Osteocyte (in vitro differentiated cells): ENCODE measurements around the gene DIP2C. TPM values are rescaled to one million over a fixed set of nuclear protein-coding genes. Genes with fewer than 3 reads are reported as not detected.

Experiments
- DNase-seq: peaks from one replicate; pipeline ENCODE4 v3.0.0; 2021; ENCODE audit warnings: mixed read lengths; ENCODE audit not compliant: unreplicated experiment; ENCODE audit errors: extremely low spot score
- H3K27ac Mint-ChIP-seq: one replicate; pipeline ENCODE4 v1.8.0; 2021; ENCODE audit warnings: mild to moderate bottlenecking, mixed read lengths; ENCODE audit not compliant: unreplicated experiment
- H3K27me3 Mint-ChIP-seq: one replicate; pipeline ENCODE4 v1.8.0; 2021; ENCODE audit warnings: mixed read lengths; ENCODE audit not compliant: unreplicated experiment
- H3K36me3 Mint-ChIP-seq: one replicate; pipeline ENCODE4 v1.8.0; 2021; ENCODE audit warnings: mixed read lengths; ENCODE audit not compliant: unreplicated experiment
- H3K4me1 Mint-ChIP-seq: one replicate; pipeline ENCODE4 v1.8.0; 2021; ENCODE audit warnings: mixed read lengths; ENCODE audit not compliant: unreplicated experiment
- H3K4me3 Mint-ChIP-seq: one replicate; pipeline ENCODE4 v1.8.0; 2021; ENCODE audit warnings: mild to moderate bottlenecking, moderate library complexity, mixed read lengths; ENCODE audit not compliant: unreplicated experiment
- H3K9me3 Mint-ChIP-seq: one replicate; pipeline ENCODE4 v1.8.0; 2021; ENCODE audit warnings: mixed read lengths; ENCODE audit not compliant: unreplicated experiment
- total RNA-seq: library from RNA; stranded (reverse); gene quantifications from 2 replicates; pipeline ENCODE4 v1.2.1, GENCODE V29; 2021
- TF ChIP-seq, protein P1 (sequence below): fragments of 200-600 bp; sonication (generic); IDR thresholded peaks from 2 replicates; pipeline ENCODE4 v1.5.0; 2021; ENCODE audit warnings: antibody characterized with exemption, mild to moderate bottlenecking, moderate library complexity

DIP2C gene
- total RNA-seq, 1 donor from 2014 or later = 36.8 TPM

DNA sequence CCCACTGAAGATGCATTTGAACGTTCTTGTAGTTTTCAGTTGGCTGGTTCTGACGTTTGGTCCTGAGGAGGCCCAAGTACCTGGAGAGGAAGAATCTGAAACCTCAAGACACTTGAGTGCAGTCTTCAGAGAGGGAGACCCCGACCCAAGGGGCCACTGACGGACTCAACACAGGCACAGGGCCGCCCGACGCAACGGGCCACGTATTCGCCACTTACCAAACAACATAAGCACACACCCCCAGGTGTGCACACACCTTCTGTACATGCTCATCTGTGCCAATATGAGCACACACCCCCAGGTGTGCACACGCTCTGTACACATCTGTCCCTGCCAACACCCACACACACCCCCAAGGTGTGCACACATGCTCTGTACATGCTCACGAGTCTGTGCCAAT is 68.5 kb downstream of the DIP2C start:
- Mint-ChIP-seq H3K9me3 (no peaks in the 10 kb centered on the region), H3K27ac (no peak overlapping the region), H3K4me3 (no peak overlapping the region), H3K4me1 (peaks cover 63% of the 10 kb centered on the region), H3K27me3 (no peaks in the 10 kb centered on the region), H3K36me3 (no peaks in the 10 kb centered on the region)
- TF ChIP-seq, protein P1, sequence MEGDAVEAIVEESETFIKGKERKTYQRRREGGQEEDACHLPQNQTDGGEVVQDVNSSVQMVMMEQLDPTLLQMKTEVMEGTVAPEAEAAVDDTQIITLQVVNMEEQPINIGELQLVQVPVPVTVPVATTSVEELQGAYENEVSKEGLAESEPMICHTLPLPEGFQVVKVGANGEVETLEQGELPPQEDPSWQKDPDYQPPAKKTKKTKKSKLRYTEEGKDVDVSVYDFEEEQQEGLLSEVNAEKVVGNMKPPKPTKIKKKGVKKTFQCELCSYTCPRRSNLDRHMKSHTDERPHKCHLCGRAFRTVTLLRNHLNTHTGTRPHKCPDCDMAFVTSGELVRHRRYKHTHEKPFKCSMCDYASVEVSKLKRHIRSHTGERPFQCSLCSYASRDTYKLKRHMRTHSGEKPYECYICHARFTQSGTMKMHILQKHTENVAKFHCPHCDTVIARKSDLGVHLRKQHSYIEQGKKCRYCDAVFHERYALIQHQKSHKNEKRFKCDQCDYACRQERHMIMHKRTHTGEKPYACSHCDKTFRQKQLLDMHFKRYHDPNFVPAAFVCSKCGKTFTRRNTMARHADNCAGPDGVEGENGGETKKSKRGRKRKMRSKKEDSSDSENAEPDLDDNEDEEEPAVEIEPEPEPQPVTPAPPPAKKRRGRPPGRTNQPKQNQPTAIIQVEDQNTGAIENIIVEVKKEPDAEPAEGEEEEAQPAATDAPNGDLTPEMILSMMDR = no peak
- DNase-seq = no peak

DNA sequence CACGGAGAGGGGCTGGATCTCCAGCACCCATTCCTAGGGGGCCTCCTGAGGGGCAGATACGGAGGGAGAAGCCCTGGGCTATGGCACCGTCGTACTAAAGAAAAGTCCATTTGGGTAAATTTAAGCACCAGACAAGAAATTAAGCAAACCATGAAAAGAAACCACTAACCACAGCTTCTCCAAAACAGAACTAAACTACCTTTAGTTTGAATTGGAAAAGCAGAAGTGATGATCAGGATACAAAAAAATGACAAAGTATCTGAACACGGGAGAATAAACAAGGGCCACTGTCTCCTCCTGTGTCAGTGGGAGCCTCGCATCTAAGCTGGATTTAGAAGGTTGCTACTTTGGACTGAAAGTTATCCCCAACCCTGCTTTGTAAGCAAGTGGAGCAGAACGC is 69.1 kb downstream of the DIP2C start:
- Mint-ChIP-seq H3K36me3 (no peaks in the 10 kb centered on the region), H3K9me3 (no peaks in the 10 kb centered on the region), H3K4me3 (no peak overlapping the region), H3K27ac (no peak overlapping the region), H3K4me1 (peaks cover 63% of the 10 kb centered on the region), H3K27me3 (no peaks in the 10 kb centered on the region)
- TF ChIP-seq, protein P1 = no peak
- DNase-seq = no peak

DNA sequence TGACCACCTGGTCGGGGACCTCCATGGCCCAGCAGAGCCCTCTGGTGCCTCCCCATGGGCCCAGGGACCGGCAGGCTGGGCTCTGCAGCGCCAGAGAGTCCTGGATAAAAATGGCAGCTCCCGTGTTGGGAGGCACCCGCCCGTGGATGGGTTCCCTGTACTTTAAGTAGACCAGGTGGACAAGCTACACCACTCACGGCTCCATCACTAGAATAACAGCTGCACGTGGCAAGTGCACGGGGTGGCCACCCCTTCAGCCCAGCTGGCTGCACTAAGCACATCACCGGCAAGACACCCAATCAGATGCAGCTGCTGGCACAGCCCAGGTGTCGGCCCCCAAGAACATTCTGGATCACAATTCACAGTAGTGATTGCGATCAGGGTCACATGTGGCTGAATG is 69.8 kb downstream of the DIP2C start:
- H3K4me3 Mint-ChIP-seq = no peak overlapping the region
- H3K27ac Mint-ChIP-seq = no peak overlapping the region
- H3K27me3 Mint-ChIP-seq = no peaks in the 10 kb centered on the region
- H3K9me3 Mint-ChIP-seq = no peaks in the 10 kb centered on the region
- TF ChIP-seq, protein P1 = no peak
- no peaks in the 10 kb centered on the region for H3K36me3 Mint-ChIP-seq
- DNase-seq = no peak
- peaks cover 60% of the 10 kb centered on the region for H3K4me1 Mint-ChIP-seq

DNA sequence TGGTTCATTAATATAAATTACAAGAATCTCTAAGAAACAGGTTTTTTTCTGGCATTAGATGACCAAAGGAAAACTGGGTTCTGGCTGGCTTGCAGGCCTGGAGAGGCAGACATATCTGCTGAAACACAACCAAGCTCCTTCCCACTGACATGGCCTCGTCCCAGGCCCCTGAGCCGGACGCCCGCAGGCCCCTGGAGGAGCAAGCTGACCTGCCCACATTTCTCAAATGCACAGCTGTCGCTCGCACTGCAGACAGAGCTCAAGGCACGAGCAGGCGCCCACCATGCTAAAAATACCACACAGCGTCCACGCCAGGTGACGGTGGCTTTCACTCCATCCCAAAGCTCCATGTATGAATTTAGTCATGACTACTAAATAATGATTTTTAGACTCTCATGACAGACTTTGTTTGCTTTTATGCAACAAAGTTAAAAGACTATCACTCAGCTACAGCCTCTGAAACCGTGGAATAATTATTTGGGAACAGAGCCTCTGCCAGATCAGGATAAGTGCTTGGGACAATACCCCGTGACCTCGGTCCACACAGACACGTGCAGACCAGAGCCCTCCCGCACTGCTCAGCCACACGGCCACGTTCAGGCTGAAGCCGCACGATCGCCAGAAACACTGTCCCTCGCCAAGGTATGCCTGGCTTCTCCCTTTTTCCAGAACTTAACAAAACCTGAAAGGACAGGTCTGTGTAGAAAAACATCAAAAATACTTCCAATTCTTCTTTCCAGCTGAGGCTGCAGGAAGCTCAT is 71.1 kb downstream of the DIP2C start:
- Mint-ChIP-seq H3K27ac (no peak overlapping the region), H3K27me3 (no peaks in the 10 kb centered on the region), H3K4me3 (no peak overlapping the region), H3K36me3 (no peaks in the 10 kb centered on the region), H3K9me3 (no peaks in the 10 kb centered on the region), H3K4me1 (peaks cover 51% of the 10 kb centered on the region)
- TF ChIP-seq, protein P1 = no peak
- no peak for DNase-seq

DNA sequence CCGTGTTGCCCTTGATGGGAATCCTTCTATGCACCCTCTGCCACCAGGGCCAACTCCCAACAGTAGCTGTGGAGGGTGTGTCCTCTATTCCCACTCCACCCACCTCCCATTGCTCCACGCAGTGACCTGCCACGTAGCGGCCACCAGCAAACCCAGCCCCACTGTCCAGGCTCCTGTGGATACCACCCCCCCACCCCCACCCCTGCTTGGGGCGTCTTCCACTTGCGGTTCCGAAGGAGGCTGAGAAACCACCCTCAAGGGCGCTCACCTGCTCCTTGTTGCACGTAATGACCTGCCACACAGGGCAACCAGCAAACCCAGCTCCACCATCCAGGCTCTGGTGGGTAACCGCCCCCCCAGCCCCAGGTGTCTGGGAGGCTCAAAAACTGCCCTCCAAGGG is 72.0 kb downstream of the DIP2C start:
- no peaks in the 10 kb centered on the region for H3K27me3 Mint-ChIP-seq
- H3K36me3 Mint-ChIP-seq = no peaks in the 10 kb centered on the region
- no peak overlapping the region for H3K4me3 Mint-ChIP-seq
- peaks cover 53% of the 10 kb centered on the region for H3K4me1 Mint-ChIP-seq
- no peak overlapping the region for H3K27ac Mint-ChIP-seq
- TF ChIP-seq, protein P1 = no peak
- no peaks in the 10 kb centered on the region for H3K9me3 Mint-ChIP-seq
- DNase-seq = no peak
